Embryonic facial prominence (tissue), 1 donor: ENCODE results near the gene MTHFD2.
"Not testable (repeated sequence)": the region's sequence is repeated elsewhere in the genome, so short reads cannot be mapped to it uniquely, and the experiment has no call there.

Experiments
- DNase-seq: peaks from one replicate; pipeline ENCODE4 v3.0.0-alpha.2; 2016; ENCODE audit errors: extremely low spot score

The MTHFD2 gene

DNA sequence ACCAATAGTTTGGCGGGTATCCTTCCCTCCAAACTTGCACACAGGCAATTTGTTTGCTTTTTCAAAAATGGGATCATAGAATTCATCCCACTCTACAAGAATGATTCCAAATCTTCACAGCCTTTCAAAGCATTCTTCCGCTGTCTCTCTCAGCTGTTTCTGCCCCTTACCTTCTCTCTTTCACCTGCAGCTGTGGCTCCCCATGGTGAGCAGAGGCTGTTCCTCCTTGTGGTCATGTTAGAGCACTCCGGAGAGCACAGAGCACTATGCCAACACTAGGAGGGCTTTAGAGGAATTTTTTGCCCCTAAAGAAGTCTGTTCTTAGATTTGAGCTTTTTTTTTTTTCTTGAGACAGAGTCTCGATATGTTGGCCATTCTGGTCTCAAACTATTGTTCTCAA is 30.4 kb downstream of the MTHFD2 start:
- DNase-seq, result no peak

DNA sequence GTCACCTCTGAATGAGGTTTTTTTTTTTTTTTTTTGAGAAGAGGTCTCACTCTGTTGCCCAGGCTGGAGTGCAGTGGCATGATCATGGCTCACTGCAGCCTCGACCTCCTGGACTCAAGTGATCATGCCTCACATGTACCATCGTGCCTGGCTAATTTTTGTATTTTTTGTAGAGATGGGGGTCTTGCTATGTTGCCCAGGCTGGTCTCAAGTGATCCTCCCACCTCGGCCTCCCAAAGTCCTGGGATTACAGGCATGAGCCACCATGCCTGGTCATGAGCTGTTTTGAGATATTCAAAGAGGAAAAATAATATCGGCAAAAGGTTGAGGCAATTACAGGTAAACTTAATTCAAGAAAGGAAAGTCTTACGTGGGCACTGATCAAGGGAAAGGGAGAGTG is 31.4 kb downstream of the MTHFD2 start:
- not testable (repeated sequence) for DNase-seq

DNA sequence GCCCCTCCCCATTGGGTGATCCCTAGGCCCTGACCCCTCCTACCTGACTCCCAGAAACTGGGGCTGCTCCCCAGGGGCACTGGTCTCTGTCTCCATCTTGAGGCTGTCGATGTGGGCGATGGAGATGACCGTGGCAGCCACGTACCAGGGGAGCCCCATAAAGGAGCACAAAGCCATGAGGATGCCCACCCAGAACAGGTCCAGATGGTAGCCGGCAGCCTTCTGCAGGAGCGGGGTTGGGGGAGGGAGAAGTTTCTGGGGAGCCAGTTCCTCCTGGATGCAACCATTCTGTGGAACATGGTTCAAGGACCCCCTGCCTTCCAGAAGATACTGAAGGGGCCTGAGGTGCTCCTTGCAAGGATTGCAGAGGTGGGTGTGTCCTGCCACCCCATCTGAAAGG is 34.0 kb downstream of the MTHFD2 start:
- DNase-seq, result no peak

DNA sequence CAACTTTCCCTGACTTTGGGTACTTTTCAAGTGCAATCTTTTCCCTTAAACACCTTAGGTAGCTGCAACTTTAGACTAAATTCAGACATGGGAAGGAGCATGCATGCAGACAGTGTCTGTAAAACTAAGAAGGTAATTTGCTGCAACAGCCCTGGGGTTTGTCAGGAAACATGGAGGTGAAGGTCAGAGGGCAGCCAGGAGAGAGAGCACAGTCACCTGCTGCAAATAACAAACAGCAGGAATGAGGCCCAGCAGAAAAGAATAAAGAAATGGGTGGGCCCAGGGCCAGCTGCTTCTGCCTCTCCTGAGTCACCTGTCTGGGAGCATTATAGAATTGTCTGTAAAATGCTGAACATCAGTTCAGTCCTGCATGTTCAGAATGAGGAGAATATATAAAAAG is 35.2 kb downstream of the MTHFD2 start:
- no peak for DNase-seq

DNA sequence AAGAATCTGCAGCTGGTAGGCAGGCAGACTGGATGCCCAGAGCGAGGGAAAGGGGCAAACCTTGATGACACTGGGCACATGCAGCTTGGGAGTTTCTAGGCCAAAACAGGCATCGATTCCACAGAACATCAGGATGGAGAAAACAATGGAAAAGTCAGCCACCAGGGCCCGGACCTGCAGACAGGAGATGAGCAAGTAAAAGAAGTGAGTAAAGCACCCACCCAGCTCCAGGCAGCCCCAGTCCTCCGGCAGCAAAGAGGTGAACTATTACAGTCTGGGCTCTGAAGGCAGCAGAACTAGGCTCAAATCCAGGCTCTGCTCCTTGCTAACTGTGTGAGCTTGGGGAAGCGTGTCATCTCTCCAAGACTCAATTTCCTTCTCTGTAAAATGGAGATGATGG is 36.6 kb downstream of the MTHFD2 start:
- no peak for DNase-seq

DNA sequence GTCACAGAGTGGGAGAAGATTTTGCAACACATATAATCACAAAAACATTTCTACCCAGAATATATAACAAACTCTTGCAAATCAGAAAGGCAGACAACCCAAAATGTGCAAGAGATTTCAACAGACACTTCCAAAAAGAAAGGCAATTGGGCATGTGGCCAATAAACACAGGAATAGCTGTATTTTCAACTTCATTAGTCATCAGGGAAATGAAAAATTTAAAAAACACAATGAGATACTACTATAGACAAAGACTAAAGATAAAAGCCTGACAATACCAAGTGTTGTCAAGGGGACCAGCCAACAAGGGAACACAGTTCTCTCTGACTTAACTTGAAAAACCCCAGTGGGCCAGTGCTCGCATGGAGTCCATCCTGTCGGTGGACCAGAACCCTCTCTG is 40.5 kb downstream of the MTHFD2 start:
- DNase-seq, result no peak

DNA sequence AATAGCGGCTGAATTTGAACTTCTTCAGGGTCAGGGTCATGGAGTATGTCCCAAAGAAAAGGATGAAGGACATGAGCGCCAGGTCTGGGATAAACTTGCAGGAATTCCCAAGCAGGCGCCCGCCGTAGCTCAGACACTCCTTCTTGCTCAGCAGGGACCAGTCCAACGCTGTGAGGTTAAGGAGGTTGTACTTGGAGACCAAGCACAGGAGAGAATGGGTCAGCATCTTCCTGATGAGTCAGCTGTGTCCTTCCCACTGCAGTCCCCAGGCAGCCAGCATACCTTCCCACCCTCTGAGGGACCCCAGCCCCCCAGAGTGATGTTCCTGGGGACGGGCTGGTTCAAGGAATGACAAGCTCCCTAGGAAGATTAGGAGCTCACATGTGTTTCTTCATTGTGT is 40.9 kb downstream of the MTHFD2 start:
- no peak for DNase-seq

DNA sequence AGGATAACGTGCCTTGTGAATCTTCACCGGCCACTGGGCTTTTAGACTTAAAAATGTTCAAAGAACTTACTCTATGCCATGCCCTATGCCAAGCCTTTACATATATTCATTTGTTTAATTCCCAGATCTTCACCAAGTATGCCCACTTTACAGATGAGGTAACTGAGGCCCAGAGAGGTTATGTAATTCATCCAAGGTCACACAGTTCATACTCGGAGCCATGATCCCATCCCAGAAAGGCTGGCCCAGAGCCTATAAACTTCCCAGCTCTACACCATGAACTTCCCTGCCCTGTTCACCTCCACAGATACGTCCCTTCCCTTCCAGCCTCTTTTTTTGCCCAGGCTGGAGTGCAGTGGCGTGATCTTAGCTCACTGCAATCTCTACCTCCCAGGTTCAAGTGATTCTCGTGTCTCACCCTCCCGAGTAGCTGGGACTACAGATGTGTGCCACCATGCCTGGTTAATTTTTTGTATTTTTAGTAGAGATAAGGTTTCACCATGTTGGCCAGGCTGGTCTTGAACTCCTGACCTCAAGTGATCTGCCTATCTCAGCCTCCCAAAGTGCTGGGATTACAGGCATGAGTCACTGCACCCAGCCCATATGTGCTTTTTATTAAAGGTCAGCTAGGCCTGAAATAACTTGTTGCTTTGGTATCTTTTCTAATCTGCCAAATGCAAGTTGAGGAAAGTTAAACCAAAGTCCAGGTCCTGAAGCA is 44.1 kb downstream of the MTHFD2 start:
- DNase-seq, result no peak

DNA sequence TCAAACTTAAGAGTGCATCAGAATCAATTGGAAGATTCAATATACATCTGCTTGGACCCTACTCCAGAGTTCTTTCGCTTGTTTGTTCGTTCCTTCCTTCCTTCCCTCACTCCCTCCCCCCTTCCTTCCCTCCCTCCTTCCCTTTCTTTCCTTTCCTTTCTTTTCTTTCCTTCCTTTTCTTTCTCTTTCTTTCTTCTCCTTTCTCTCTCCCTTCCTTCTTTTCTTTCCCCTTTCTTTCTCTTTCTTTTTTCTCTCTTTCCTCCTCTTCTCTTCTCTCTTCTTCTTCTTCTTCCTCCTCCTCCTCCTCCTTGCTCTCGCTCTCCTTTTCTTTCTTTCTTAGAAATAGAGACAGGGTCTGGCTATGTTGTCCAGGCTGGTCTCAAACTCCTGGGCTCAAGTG is 45.9 kb downstream of the MTHFD2 start:
- no peak for DNase-seq

DNA sequence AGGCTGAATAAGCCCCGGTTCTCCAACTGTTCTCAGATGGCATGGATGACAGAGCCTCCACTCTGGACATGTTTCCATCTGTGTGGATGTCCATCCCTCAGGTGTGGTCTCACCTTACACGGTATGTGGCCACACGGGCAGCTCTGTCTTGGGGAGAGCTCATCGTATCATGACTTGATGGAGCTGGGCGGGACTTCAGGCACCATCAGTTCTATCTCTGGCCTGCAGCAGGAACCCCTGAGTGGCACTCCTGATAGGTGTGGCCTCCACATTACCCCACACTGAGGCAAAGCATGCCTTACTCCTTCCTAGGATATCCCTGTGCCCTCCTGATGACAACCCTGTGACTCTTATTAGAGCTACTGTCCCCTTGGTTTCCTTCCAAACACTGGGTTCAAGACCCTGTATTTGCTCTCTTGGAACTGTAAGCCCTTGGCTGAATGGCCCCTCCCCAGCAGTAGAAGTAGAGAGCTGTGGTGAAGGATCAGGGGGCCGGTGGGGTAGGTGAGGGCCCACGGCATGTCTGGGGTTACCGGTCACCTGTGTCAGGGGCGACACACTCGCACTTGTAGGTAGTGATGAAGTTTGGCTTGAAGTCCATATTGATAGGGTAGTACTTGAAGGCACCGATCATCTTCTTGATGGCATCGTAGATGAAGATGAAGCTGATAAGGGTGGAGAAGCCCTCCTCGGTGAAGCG is 48.2 kb downstream of the MTHFD2 start:
- DNase-seq, result no peak

DNA sequence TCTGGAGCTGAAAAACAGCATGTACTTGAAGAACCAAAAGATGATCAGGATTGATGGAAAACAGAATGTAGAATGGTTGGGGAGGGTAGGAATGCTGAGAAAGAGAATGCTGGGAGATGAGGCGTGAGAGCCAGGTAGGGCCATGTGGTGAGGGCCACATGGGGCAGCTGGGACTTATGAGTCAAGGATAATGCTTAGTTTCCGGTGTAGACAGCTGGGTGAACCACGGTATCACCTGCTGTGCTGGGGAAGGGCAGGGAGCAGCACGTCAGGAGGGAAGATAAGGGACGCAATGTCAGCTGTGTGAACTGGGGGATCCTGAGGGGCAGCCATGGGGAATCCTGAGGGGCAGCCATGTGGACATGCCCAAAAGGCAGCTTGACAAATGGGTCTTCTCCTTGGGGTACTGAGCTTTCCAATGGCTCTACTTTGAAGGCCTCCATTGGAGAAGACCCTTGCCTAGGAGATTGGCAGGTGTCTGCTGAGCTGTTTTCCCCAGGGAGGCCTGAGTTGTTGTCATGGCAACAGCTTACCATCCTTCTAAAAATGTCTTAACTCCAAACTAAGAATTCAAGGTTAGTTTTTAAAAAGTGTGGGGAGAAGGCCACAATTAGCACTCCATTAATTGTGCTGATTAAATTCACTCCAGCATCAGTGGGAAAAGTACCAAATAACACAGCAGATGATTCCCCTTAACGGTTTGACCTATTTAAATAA is 51.1 kb downstream of the MTHFD2 start:
- DNase-seq, result no peak

DNA sequence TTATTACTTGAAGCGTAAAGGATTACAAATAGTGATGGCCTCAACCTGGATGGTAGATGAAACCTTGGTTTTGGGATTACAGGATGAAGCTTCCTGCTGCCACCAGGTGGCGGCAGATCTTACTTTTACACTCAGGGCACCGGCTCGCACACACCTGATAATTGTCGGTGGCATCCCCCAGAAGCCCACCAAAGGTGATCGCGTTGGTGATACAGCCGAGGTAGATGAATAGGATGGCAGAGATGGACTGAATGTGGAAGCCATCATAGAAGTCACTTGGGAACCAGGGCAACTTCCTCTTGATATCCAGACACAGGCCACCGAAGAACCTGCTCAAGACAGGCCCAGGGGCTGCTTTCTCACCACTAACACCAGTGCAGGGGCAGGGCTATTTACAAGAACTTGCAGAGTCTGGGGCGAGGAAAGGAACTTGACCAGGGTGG is 51.8 kb downstream of the MTHFD2 start:
- DNase-seq, result no peak

DNA sequence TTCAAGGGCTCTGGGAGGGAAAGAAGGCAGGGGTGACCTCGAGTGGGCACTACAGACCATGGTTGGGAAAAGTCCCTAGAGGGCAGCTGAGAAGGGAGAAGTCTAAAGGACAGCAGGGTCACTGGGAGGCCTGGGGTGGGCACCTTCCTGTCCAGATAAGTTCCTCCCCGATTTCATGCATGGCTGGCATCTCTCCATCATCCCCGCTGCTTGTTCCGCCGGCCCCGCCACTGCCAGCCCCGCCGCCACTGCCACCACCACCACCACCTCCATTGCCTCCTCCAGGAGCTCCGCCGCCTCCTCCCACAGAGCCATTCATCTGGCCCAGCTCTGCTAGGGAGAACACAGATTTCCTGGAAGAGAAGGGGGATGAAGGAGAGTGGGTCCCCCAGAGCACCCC is 53.6 kb downstream of the MTHFD2 start:
- no peak for DNase-seq

DNA sequence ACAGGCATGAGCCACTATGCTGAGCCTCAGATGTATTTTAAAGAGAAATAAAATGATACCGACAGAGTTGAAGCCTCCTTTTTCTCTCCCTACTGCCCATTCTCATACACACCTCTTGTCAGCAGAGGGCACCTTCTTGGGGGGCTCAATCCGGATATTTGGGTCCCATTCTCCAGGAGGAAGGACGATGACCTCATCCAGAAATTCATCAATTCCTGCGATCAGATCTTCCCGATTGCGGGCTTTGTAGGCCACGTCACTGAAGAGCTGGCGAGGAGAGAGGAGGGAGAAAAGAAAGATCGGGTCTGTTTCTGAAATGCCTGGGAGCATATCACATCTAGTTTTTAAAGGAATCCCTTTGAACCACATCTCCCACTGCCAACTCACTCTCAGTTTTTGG is 54.4 kb downstream of the MTHFD2 start:
- DNase-seq, result no peak

DNA sequence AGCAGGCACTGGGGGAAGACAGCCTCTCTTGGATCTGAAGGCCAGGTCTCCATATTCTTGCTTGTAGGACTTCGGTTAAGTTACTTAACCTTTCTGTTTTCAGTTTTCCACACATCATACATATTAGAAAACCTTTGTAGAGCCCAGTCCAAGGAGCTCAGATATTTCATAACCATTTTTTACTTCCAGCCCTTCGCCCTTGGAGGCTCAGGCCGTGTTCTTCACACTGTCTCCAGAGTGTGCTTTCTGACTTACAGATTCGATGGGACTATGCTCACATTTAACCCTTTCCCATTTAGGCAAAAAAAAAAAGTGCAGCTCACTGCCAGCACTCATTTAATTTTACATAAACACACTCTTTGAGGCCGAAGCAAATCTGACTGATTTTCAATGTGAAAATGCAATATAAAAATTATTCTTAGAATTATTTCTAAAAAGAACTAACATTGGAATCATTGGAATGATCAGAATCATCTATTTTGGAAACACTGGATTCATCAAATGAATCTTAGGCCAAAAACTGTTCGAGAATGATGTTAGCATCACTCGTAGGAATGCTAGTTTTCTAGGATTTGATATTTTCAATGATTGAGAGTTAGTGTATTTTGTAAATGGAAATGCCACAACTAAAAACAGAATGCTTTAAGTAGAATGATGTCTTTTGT is 55.0 kb downstream of the MTHFD2 start:
- no peak for DNase-seq

DNA sequence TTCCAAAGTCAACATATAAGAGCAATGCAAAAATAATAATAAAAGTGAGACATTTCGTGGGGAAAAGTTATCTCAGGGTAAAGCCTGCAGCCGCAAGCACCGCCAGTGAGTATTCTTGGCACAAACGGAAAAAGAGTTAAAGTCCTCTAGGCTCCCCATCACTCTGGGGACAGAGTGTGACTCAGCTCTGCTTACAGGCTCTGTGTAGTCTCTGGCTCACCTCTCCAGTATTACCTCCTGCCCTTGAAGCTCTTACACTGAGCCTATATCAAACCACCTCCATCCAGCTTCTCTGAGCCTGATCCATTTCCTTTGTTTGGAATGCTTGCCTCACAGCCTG is 55.5 kb downstream of the MTHFD2 start:
- DNase-seq, result no peak

DNA sequence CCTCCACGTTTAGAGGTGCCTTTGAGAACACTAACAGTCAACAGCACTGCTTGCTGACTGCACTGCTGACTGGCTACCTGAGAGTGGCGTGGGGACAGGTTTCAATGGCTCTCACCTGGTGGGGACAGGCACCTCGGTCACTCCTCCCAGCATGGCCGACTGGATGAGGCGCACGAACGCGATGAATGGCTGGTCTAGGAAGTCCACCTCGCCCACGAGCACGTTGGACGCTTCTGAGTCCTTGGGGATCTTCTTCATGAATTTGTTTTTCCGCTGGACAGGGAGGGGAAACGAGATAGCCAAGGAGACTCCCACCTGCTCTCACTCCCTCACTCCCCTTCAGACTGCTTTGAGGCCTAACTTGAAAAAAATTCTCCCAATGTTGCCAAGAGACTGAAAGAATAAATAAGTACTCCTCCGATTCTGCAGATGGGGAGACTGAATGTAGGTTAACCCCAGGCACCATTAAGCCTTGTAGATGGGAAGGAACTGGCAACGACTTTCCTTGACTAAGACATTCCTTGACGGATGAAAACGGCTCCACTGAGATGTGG is 57.3 kb downstream of the MTHFD2 start:
- no peak for DNase-seq

DNA sequence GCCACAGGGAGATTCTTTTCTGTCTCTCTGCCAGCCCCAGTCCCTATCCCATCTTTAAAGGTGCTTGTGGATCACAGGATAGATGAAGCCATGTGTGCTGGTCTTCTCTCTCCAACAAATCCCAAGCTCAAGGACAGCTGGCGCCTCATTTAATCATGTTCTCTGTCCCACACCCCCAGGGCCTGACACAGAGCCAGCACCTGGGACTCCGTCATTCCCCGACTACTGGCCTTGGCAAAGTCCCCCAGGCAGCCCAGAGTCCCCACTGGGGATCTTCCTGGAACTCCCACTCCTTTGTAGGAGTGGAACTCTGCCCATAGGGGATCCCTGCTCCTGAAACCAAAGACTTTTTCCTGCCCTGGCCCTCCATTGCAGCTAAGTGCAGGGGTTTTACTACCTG is 60.8 kb downstream of the MTHFD2 start:
- DNase-seq, result no peak

DNA sequence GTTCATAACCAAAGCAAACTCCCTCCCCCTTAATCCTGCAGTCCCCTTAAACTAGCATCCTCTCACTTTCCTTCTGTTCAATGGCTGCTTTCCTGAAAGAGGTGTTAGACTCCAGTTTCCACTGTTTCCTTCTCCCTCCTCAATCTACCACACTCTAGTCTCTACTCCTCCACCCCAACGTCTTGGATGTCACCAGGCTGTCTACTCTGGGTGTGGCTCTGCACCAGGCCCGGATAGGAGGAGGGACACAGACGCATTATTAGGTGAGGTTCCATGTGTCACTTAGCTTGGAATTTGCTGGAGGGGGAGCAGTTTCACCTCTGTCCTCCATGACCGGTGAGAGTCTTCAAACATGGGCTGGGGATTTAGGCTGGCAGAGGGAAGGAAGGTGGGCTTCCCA is 61.3 kb downstream of the MTHFD2 start:
- DNase-seq, result no peak

DNA sequence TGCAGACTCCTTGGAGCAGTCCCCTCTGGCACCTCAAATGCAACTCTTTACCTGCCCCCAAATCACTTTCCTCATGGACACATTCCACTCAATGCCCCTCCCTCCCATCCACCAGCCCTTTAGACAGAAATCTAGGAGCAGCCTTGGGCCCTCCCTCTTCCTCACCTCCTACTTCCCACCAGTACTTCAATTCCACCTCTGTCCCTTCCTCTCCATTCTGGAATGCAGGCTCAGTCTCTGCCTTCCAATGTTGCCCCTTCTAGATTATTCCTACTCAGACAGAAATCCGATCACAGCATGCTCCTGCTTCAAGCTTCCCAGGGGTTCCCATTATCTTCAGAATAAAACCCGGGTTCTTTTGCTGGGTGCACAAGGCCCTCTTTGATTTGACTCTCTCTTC is 62.1 kb downstream of the MTHFD2 start:
- no peak for DNase-seq

DNA sequence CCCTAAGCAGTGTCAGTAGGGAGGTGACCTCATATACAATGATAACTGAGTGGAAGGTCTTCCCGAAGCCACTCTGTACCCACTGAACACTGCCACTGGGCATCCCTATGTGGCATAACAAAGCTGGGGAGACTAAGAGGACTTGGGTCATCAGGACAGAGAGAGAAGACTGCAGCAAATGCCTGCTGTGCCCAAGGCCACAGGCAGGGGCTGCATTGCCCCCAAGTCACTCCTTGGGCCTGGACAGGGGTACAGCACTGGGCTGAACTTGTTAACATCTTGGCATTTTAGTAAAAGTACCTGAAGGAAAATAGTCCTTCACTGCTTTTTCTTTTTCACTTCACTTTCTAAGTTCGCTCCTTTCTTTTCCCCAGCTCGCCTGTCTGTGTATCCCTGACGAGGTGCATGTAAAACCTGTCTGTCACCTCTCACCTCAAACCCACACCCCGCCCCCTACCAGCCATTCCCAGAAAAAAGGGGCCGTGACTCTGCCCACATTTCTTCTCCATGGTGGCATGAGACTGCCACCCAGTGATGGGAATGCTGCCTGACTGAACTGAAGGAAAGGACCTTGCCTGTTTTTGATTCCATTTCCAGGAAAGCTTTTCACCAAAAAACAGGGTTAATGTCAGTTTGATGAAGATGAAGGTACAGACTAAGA is 62.9 kb downstream of the MTHFD2 start:
- DNase-seq, result peak; percentile 43

DNA sequence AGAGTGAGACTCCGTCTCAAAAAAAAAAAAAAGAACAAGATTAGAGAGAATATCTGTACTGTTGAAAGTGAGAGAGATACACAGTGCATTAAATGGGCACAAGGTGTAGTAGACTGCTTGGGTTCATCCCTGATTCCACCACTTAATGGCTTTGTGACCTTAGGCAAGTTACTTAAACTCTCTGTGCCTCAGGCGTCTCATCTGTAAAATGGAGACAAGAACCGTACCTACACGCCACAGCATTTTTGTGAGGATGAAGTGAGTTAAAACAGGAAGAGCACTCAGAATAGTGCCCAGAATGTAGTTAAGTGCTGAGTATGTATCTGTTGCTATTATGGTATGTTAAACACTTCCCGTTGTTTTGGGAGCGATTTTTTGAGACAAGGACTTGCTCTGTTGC is 64.3 kb downstream of the MTHFD2 start:
- no peak for DNase-seq
